ENCODE data around the gene ELK4.
"Not testable (repeated sequence)": the region's sequence is repeated elsewhere in the genome, so short reads cannot be mapped to it uniquely, and the experiment has no call there.

ELK4 gene

DNA sequence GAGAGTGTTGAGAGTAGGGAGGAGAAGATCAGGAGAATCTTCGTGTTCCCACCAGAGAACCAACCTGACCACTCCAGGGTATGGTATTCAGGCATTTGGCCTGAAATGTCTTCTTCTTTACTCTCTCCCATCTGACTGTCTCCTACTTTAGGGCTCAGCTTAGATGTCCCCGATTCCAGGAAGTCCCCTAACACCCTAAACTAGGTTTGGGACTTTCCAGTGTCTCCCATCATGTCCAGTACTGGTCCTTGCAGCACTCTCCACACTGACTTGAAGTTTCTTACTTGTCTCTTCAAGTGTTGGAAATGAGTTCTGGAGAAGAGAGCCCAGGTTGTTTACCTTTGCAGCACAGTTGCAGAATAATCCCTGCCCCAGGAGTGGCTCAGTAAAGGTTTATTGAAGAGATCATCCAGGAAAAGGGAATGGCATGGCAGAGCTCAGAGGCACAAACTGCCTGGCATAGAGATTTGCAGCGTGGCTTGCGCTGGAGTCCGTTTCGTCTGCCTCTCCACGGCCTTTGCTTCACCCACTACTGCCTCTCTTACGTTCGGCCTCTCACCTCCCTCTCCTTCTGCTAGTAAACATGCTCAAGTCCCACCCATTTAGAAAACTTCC is 6.2 kb upstream of the ELK4 start:
- no peak for DNase-seq
- H3K36me3 ChIP-seq: no peaks in the 10 kb centered on the region
- no peaks in the 10 kb centered on the region for H3K9me3 ChIP-seq (ENCODE audit: severe bottlenecking)
- TF ChIP-seq, protein P1, sequence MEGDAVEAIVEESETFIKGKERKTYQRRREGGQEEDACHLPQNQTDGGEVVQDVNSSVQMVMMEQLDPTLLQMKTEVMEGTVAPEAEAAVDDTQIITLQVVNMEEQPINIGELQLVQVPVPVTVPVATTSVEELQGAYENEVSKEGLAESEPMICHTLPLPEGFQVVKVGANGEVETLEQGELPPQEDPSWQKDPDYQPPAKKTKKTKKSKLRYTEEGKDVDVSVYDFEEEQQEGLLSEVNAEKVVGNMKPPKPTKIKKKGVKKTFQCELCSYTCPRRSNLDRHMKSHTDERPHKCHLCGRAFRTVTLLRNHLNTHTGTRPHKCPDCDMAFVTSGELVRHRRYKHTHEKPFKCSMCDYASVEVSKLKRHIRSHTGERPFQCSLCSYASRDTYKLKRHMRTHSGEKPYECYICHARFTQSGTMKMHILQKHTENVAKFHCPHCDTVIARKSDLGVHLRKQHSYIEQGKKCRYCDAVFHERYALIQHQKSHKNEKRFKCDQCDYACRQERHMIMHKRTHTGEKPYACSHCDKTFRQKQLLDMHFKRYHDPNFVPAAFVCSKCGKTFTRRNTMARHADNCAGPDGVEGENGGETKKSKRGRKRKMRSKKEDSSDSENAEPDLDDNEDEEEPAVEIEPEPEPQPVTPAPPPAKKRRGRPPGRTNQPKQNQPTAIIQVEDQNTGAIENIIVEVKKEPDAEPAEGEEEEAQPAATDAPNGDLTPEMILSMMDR (IDR thresholded peaks at IDR 0.05; ENCODE audit: low read depth, low read length): no peak
- no peak overlapping the region for H3K27ac ChIP-seq
- no peak overlapping the region for H3K4me3 ChIP-seq (ENCODE audit: low read depth, low read length)
- H3K27me3 ChIP-seq (ENCODE audit: insufficient read depth, low read depth, severe bottlenecking): no peaks in the 10 kb centered on the region

DNA sequence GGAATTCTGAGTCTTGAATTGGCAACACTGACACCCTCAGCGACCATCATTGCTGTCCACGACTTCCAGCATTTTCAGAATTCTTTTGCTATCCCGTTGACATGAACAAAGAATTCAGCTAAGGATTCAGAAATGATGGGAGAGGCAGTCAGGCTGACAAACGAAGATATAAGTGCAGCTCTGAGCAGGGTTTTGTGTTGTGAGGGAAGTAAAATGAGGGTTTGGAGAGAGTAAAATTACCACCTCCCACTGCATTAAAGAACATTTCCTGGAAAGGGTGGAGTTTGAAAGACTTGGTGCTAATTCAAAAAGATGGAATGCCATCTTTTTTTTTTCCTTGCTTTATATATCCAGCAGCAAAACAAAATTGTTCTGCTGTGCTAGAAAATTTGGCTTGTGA is 4.9 kb upstream of the ELK4 start:
- no peak for DNase-seq
- Histone ChIP-seq H3K4me3 (ENCODE audit: low read depth, low read length) (no peak overlapping the region), H3K27me3 (ENCODE audit: insufficient read depth, low read depth, severe bottlenecking) (no peaks in the 10 kb centered on the region), H3K27ac (no peak overlapping the region), H3K36me3 (no peaks in the 10 kb centered on the region), H3K9me3 (ENCODE audit: severe bottlenecking) (no peaks in the 10 kb centered on the region)
- TF ChIP-seq, protein P1 (IDR thresholded peaks at IDR 0.05; ENCODE audit: low read depth, low read length): no peak

DNA sequence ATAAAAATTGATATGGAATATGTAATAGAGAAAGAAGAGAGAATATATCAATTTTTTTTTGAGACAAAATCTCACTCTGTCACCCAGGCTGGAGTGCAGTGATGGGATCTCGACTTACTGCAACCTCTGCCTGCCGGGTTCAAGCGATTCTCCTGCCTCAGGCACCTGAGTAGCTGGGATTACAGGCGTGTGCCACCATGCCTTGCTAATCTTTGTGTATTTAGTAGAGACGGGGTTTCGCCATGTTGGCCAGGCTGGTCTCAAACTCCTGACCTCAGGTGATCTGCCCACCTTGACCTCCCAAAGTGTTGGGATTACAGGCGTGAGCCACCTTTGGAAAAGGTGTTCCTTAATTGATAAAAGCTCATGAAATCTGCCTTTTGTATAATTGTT is 4.3 kb upstream of the ELK4 start:
- H3K27ac ChIP-seq: not testable (repeated sequence)
- peak; percentile 56 for DNase-seq

DNA sequence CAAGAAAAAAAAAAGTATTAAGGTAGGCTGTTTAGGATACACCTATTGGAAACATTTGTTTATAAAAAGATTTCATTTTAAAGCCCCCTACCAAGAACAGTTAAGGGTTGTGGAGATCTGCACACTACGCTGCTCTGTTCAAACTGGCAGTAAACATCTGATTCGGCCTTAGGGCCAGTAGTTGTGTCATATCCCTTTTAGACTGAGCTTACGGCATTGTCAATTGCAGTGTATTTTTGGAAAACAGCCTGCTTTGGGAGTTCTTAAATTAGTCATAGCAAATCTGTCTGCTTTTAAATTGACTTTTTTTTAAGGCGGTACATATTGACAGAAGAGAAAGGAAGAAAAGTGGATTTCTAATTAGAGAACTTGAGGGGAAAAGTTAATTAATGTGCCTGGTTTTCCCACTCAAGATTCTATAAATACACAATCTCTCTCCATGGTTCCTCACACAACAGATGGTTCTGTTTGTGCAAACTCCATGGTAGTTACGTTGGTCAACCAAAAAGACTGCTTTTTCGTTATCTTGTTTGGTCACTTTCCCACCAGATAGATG is 1.7 kb upstream of the ELK4 start:
- Histone ChIP-seq H3K27ac (no peak overlapping the region), H3K4me3 (ENCODE audit: low read depth, low read length) (no peak overlapping the region), H3K36me3 (no peaks in the 10 kb centered on the region), H3K9me3 (ENCODE audit: severe bottlenecking) (no peaks in the 10 kb centered on the region), H3K27me3 (ENCODE audit: insufficient read depth, low read depth, severe bottlenecking) (no peaks in the 10 kb centered on the region)
- TF ChIP-seq, protein P1 (IDR thresholded peaks at IDR 0.05; ENCODE audit: low read depth, low read length): no peak
- DNase-seq: no peak

More for the DNA sequence above, 4.3 kb upstream of the ELK4 start:
- not testable (repeated sequence) for H3K4me3 ChIP-seq (ENCODE audit: low read depth, low read length); H3K9me3 ChIP-seq (ENCODE audit: severe bottlenecking); H3K36me3 ChIP-seq; H3K27me3 ChIP-seq (ENCODE audit: insufficient read depth, low read depth, severe bottlenecking)

DNA sequence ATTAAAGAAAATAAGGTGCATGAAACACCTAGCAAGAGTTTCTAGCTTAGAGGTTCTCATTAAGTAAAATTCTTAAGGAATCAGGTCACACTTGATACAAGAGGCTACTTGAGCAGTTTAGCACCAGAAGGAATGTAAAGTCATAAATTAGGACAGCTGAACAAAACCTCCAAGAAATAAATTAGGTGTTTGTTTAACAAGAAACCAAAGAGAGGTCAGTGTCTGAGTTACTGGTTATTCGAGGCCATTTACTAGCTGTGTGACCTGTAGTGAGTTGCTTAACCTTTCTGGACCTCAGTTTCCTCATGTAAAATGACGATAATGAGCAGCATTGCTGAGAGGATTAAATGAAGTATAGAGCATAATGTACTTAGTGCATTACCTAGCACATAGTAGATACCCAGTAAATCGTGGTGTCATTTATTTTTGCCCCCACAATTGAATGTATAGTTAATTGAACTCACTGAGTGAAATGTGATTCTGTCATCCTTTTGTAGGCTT is 908 bp upstream of the ELK4 start:
- H3K4me3 ChIP-seq (ENCODE audit: low read depth, low read length): peak overlapping the region; percentile 79
- no peaks in the 10 kb centered on the region; the same call in 1 of the 2 replicates for H3K36me3 ChIP-seq
- TF ChIP-seq, protein P1 (IDR thresholded peaks at IDR 0.05; ENCODE audit: low read depth, low read length): no peak
- no peaks in the 10 kb centered on the region for H3K9me3 ChIP-seq (ENCODE audit: severe bottlenecking)
- DNase-seq: no peak
- no peaks in the 10 kb centered on the region for H3K27me3 ChIP-seq (ENCODE audit: insufficient read depth, low read depth, severe bottlenecking)
- H3K27ac ChIP-seq: no peak overlapping the region

DNA sequence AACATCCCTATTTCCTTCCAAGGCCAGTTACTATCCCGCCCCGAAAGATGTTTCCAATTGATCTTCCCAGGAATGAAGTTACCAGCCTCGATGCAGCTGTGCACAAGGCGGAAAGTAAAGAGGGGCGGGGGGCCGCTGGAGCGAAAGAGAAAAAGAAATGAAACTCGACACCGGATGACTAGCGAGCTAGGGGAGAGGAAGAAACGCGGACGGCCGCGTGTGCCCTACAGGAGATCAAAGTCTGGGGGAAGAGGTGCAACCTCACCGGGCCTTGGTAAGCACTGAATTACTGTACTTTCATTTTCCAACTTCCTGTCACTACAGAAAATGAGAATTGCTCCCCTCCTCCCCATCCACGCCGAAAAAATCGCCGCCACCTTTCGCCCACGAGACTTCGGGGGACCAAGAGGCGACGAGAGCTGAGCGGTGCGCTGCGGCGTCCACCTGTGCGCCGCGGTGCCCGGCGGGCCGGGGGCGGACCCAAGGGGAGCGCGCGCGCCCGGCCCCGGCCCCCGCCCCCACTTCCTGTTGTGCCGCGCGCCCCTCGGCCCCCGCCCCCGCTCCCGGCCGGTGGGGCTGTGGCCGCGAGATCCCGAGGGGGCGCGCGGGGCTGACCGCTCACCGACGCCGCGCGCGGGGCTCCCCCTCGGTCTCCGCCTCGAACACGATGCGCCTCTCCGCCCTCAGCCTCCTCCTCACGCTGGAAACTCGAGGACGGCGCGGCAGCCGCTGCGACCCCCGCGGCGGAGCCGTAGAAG is 622 bp downstream of the ELK4 start:
- peak; percentile 90 for DNase-seq
- TF ChIP-seq, protein P1 (IDR thresholded peaks at IDR 0.05; ENCODE audit: low read depth, low read length): no peak

More for the DNA sequence above, 622 bp downstream of the ELK4 start:
- H3K4me3 ChIP-seq (ENCODE audit: low read depth, low read length): peak overlapping the region; percentile 79
- no peaks in the 10 kb centered on the region for H3K9me3 ChIP-seq (ENCODE audit: severe bottlenecking)
- H3K27me3 ChIP-seq (ENCODE audit: insufficient read depth, low read depth, severe bottlenecking): no peaks in the 10 kb centered on the region
- H3K36me3 ChIP-seq: peaks cover 3% of the 10 kb centered on the region; the same call in 1 of the 2 replicates
- H3K27ac ChIP-seq: peak overlapping the region; percentile 90
